ENCODE data around the gene HHATL.

The HHATL gene

DNA sequence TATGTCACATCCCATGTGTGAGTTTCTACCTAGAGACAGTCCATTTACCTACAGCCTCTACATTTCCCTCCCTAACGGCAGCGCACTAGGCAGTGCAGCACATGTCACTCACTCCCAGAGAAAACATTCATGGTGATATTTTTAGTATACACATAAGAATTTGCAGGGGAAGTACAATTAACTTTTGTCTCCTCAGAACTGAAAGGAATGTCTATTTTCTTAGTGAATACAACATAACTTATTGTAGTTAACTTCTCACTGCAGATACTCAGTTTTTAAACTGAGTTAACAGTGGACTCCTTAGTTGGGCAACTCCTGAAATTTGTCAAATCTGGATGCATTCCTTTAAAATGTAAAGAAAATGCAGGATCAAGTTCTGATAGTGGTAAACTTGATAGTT is 53.6 kb downstream of the HHATL start:
- DNase-seq, result no peak

GRCh38 chr3:42647821-42648459 is 54.7 kb downstream of the HHATL start:
- DNase-seq, result no peak

Measured in amniotic stem cell (primary cell).